ENCODE data around the gene NKRF.

GRCh38 chrX:119573840-119574393 lies 32.3 kb downstream of the NKRF start:
- TF ChIP-seq CTCF (conservative IDR thresholded peaks at IDR 0.05; ENCODE audit: low read length) (no peak), EZH2phosphoT487 (IDR thresholded peaks at IDR 0.05; ENCODE audit: borderline replicate concordance) (no peak)
